K562 (cell line): ENCODE data around the gene PI4KA. TPM values are rescaled to one million over a fixed set of nuclear protein-coding genes. Genes with fewer than 3 reads are reported as not detected.

Source experiments
- BHLHE40 ChIP-seq: IDR thresholded peaks from 2 replicates; pipeline ENCODE4 v1.6.1; 2011; ENCODE audit warnings: low read length, improper control_type of control experiment
- CREBBP ChIP-seq: IDR thresholded peaks from one replicate; pipeline ENCODE4 v1.6.1; 2012; ENCODE audit warnings: low read depth, mild to moderate bottlenecking, control low read depth, inconsistent platforms, low read length
- CTCF ChIP-seq, 3 experiments: IDR thresholded peaks in 2 of 3; conservative IDR thresholded peaks in 1 of 3; 2 replicates each; pipeline ENCODE4 v1.5.1; 2011 to 2012; ENCODE audit warnings: low read length in 3 of 3, mild to moderate bottlenecking in 3 of 3, control low read depth in 2 of 3, improper control_type of control experiment in 1 of 3, inconsistent platforms in 1 of 3, low read depth in 1 of 3, mixed read lengths in 1 of 3, moderate library complexity in 1 of 3; ENCODE audit not compliant: insufficient read depth in 2 of 3
- E2F1 ChIP-seq: sonication (generic); formaldehyde crosslinking; IDR thresholded peaks from 2 replicates; pipeline ENCODE4 v1.8.1; 2023; ENCODE audit warnings: mild to moderate bottlenecking, missing genetic modification reagents, moderate library complexity
- HDAC2 ChIP-seq: fragments of 450-650 bp; IDR thresholded peaks from 2 replicates; pipeline ENCODE4 v1.6.1; 2016; ENCODE audit warnings: mild to moderate bottlenecking
- KDM2B ChIP-seq: fragments of 250-450 bp; sonication (Bioruptor Pico); IDR thresholded peaks from 2 replicates; pipeline ENCODE4 v1.8.0; 2021; ENCODE audit warnings: mild to moderate bottlenecking, moderate library complexity
- MAFF ChIP-seq: IDR thresholded peaks from 2 replicates; pipeline ENCODE4 v1.6.1; 2012; ENCODE audit warnings: low read length, improper control_type of control experiment
- MAFK ChIP-seq: IDR thresholded peaks from 2 replicates; pipeline ENCODE4 v1.6.1; 2011; ENCODE audit warnings: low read length, improper control_type of control experiment
- MTA3 ChIP-seq: fragments of 450-650 bp; formaldehyde crosslinking; IDR thresholded peaks from 2 replicates; pipeline ENCODE4 v1.6.1; 2017; ENCODE audit warnings: mild to moderate bottlenecking, borderline replicate concordance
- MYC ChIP-seq, 2 experiments: fragments of 250-450 bp in 1 of 2; sonication (Bioruptor Pico) in 1 of 2; IDR thresholded peaks; 2 replicates each; pipeline versions ENCODE4 v1.5.1 to v1.6.1; 2012 to 2021; ENCODE audit warnings: low read depth in 2 of 2, borderline replicate concordance in 1 of 2, improper control_type of control experiment in 1 of 2, low read length in 1 of 2, mild to moderate bottlenecking in 1 of 2, moderate library complexity in 1 of 2
- POLR2AphosphoS2 ChIP-seq: IDR thresholded peaks from 2 replicates; pipeline ENCODE4 v1.6.1; 2012; ENCODE audit warnings: low read length, improper control_type of control experiment
- SETDB1 ChIP-seq: IDR thresholded peaks from one replicate; pipeline ENCODE4 v1.6.1; 2012; ENCODE audit warnings: low read length, control low read depth, inconsistent platforms
- SMARCA4 ChIP-seq: fragments of 450-650 bp; IDR thresholded peaks from 2 replicates; pipeline ENCODE4 v1.6.1; 2016
- TBL1XR1 ChIP-seq, 2 experiments: IDR thresholded peaks; 2 replicates each; pipeline ENCODE4 v1.6.1; 2012; ENCODE audit warnings: improper control_type of control experiment in 2 of 2, low read length in 2 of 2, mild to moderate bottlenecking in 1 of 2
- ZMIZ1 ChIP-seq, 2 experiments: fragments of 150-350 bp in 1 of 2; IDR thresholded peaks; 2 replicates each; pipeline ENCODE4 v1.6.1; 2012 to 2016; ENCODE audit warnings: low read depth in 2 of 2, low read length in 2 of 2, mild to moderate bottlenecking in 1 of 2, moderate library complexity in 1 of 2
- ZNF134 ChIP-seq: fragments of 250-450 bp; sonication (Bioruptor Pico); conservative IDR thresholded peaks from 2 replicates; pipeline ENCODE4 v1.4.0; 2020
- ZNF384 ChIP-seq: IDR thresholded peaks from 2 replicates; pipeline ENCODE4 v1.6.1; 2012; ENCODE audit warnings: low read depth, low read length, improper control_type of control experiment
- polyA plus RNA-seq, 8 experiments: library from polyadenylated mRNA; depleted of rRNA in 4 of 8; stranded (reverse) in 5 of 8; unstranded in 3 of 8; fragments of >200 nt; fragmentation: Nextera tagmentation in 2 of 8; fragmentation: Illumina TruSeq in 1 of 8; extraction: Ambion mirVana in 2 of 8; extraction: Trizol in 1 of 8; gene quantifications; 2 replicates each; pipeline versions ENCODE4 v1.2.1 to v1.2.3, GENCODE V29; 2011 to 2014; ENCODE audit warnings: inconsistent platforms in 1 of 8, missing spikeins in 1 of 8
- total RNA-seq, 7 experiments: library from RNA; depleted of rRNA in 6 of 7; stranded (reverse); fragments of >200 nt in 6 of 7; fragmentation: Illumina TruSeq in 2 of 7; extraction: Trizol in 2 of 7; gene quantifications; 2 replicates each; pipeline versions ENCODE4 v1.2.1 to v1.2.3, GENCODE V29; 2011 to 2021; ENCODE audit warnings: low replicate concordance in 1 of 7
- TF ChIP-seq, protein P1 (sequence below), 2 experiments: fragments of 450-650 bp; conservative IDR thresholded peaks; 2 replicates each; pipeline ENCODE4 v1.6.1; 2017; ENCODE audit warnings: mild to moderate bottlenecking in 2 of 2, moderate library complexity in 2 of 2
- TF ChIP-seq, protein P2 (sequence below), 2 experiments: fragments of 450-650 bp in 1 of 2; sonication (generic) in 1 of 2; formaldehyde crosslinking; conservative IDR thresholded peaks; 2 replicates each; pipeline versions ENCODE4 v1.4.0 to v1.8.1; 2020 to 2022; ENCODE audit warnings: mild to moderate bottlenecking in 1 of 2, missing genetic modification reagents in 1 of 2

Gene PI4KA
- total and polyA plus RNA-seq, 9 of the 15 experiments (the other 6 are each of a cell fraction or from before 2014, with no cell fraction given), result 7.3 to 187 (median 84.7) TPM

- TF ChIP-seq BHLHE40 (peak; percentile 27; the same call in 1 of the 2 replicates), E2F1 (CRISPR knock-in tag) (peak; percentile 59; the same call in 1 of the 2 replicates), SETDB1 (peak; percentile 71), HDAC2 (no peak), MYC (IDR thresholded peaks at IDR 0.05; ENCODE audit: low read depth, low read length) (0 out of 2 replicates have a peak, but pooled peaks have one; percentile 48), MYC (CRISPR knock-in tag; IDR thresholded peaks at IDR 0.05; ENCODE audit: borderline replicate concordance, low read depth) (no peak), CTCF (IDR thresholded peaks at IDR 0.05 in 2 of 3, conservative IDR thresholded peaks at IDR 0.05 in 1 of 3; ENCODE audit: insufficient read depth in 2 of 3, low read depth in 1 of 3, low read length in 3 of 3) (0 out of 6 replicates have a peak, but pooled peaks of 1 of the 3 experiments have one; percentile 3), ZNF384 (peak; percentile 72; the same call in 1 of the 2 replicates), POLR2AphosphoS2 (0 out of 2 replicates have a peak, but pooled peaks have one; percentile 50), CREBBP (no peak), ZNF134 (CRISPR knock-in tag) (no peak), MAFK (peak; percentile 3; the same call in 1 of the 2 replicates), MAFF (peak; percentile 1; the same call in 1 of the 2 replicates), ZMIZ1 (IDR thresholded peaks at IDR 0.05; ENCODE audit: low read depth in 2 of 2, low read length in 2 of 2) (0 out of 4 replicates have a peak, but pooled peaks of 1 of the 2 experiments have one; percentile 8), SMARCA4 (no peak), TBL1XR1 (IDR thresholded peaks at IDR 0.05; ENCODE audit: low read length in 2 of 2) (no peak), MTA3 (no peak), KDM2B (CRISPR knock-in tag) (no peak)
- TF ChIP-seq, protein P1, sequence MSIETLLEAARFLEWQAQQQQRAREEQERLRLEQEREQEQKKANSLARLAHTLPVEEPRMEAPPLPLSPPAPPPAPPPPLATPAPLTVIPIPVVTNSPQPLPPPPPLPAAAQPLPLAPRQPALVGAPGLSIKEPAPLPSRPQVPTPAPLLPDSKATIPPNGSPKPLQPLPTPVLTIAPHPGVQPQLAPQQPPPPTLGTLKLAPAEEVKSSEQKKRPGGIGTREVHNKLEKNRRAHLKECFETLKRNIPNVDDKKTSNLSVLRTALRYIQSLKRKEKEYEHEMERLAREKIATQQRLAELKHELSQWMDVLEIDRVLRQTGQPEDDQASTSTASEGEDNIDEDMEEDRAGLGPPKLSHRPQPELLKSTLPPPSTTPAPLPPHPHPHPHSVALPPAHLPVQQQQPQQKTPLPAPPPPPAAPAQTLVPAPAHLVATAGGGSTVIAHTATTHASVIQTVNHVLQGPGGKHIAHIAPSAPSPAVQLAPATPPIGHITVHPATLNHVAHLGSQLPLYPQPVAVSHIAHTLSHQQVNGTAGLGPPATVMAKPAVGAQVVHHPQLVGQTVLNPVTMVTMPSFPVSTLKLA (conservative IDR thresholded peaks at IDR 0.05), result no peak
- TF ChIP-seq, protein P2, sequence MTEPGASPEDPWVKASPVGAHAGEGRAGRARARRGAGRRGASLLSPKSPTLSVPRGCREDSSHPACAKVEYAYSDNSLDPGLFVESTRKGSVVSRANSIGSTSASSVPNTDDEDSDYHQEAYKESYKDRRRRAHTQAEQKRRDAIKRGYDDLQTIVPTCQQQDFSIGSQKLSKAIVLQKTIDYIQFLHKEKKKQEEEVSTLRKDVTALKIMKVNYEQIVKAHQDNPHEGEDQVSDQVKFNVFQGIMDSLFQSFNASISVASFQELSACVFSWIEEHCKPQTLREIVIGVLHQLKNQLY (CRISPR knock-in tag; conservative IDR thresholded peaks at IDR 0.05), result no peak
Measured at GRCh38 chr22:20853236-20853660, 5.4 kb downstream of the PI4KA start (continued).
